ENCODE results near the gene LPIN3. TPM values are rescaled to one million over a fixed set of nuclear protein-coding genes. Genes with fewer than 3 reads are reported as not detected.

Gene LPIN3
- polyA plus RNA-seq, 3 donors: 0.01 TPM; not detected in 2

GRCh38 chr20:41330343-41330720 is 10.3 kb upstream of the LPIN3 start:
- TF ChIP-seq, protein P1, sequence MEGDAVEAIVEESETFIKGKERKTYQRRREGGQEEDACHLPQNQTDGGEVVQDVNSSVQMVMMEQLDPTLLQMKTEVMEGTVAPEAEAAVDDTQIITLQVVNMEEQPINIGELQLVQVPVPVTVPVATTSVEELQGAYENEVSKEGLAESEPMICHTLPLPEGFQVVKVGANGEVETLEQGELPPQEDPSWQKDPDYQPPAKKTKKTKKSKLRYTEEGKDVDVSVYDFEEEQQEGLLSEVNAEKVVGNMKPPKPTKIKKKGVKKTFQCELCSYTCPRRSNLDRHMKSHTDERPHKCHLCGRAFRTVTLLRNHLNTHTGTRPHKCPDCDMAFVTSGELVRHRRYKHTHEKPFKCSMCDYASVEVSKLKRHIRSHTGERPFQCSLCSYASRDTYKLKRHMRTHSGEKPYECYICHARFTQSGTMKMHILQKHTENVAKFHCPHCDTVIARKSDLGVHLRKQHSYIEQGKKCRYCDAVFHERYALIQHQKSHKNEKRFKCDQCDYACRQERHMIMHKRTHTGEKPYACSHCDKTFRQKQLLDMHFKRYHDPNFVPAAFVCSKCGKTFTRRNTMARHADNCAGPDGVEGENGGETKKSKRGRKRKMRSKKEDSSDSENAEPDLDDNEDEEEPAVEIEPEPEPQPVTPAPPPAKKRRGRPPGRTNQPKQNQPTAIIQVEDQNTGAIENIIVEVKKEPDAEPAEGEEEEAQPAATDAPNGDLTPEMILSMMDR (IDR thresholded peaks at IDR 0.05): no peak
- Histone ChIP-seq H3K9ac (ENCODE audit: insufficient read depth, low read length, poor library complexity, severe bottlenecking) (no peak overlapping the region), H2AFZ (ENCODE audit: insufficient read depth, low read depth, low read length, poor library complexity, severe bottlenecking) (no peak overlapping the region), H3K36me3 (replicated peaks in 1 of 2; ENCODE audit: control insufficient read depth in 1 of 2, insufficient read depth in 2 of 2, low read length in 2 of 2) (no peaks in the 10 kb centered on the region), H3K79me2 (ENCODE audit: insufficient read depth, low read length) (no peaks in the 10 kb centered on the region), H4K20me1 (ENCODE audit: insufficient read depth, low read length) (no peaks in the 10 kb centered on the region), H3K4me1 (ENCODE audit: control insufficient read depth in 1 of 2, insufficient read depth in 2 of 2, low read length in 2 of 2) (peaks cover 15% of the 10 kb centered on the region in 2 donors), H3K4me2 (replicated peaks; ENCODE audit: extremely low read depth, low read length, poor library complexity, severe bottlenecking) (no peak overlapping the region), H3K27me3 (ENCODE audit: control insufficient read depth in 2 of 2, insufficient read depth in 2 of 2, low read length in 2 of 2) (peaks cover 0 to 11% of the 10 kb centered on the region in 2 donors), H3K27ac (ENCODE audit: low read depth in 1 of 2, low read length in 2 of 2) (no peak overlapping the region), H3K4me3 (replicated peaks in 1 of 3; ENCODE audit: low read depth in 2 of 3, low read length in 3 of 3) (no peak overlapping the region), H3K9me3 (replicated peaks in 1 of 2; ENCODE audit: control insufficient read depth in 1 of 2, insufficient read depth in 1 of 2, low read length in 2 of 2) (no peaks in the 10 kb centered on the region)
- intact Hi-C loops (cut with micrococcal nuclease): no loop called here
- H3K36me3 Mint-ChIP-seq: no peaks in the 10 kb centered on the region
- 100% methylated on average over 3 of the region's 5 CpGs for WGBS (ENCODE audit: insufficient coverage)
- H3K9me3 Mint-ChIP-seq: peaks cover 0 to 4% (median 0%) of the 10 kb centered on the region in 7 donors
- DNase-seq: no peak
- peaks cover 10 to 27% (median 26%) of the 10 kb centered on the region in 3 donors for H3K27me3 Mint-ChIP-seq (ENCODE audit: low read depth in 3 of 3)
- peak overlapping the region in 1 of 2 donors; percentile 39 for H3K4me3 Mint-ChIP-seq
- no peak overlapping the region for H3K27ac Mint-ChIP-seq
- H3K4me1 Mint-ChIP-seq: peaks cover 18% of the 10 kb centered on the region

DNA sequence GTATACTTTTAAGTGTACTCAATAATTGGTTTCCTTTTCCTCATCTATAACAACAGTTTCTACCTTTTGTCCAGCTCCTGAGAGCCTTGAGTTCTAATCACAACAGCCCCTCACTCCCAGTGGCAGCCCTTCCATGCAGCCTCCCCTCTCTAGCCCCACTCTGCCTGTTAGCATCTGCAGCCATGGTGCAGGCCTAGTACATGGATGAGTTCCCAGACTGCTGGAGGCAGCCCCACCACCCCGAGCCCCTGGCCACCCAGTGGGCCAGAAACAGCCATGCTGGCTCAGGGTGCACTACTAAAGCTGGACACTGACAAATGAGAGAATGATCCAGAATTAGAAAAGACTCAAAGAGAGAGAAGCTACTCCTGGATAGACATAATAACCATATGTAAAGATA is 9.7 kb upstream of the LPIN3 start:
- Mint-ChIP-seq H3K27ac (no peak overlapping the region), H3K9me3 (peaks cover 0 to 4% (median 0%) of the 10 kb centered on the region in 7 donors), H3K4me1 (peaks cover 18% of the 10 kb centered on the region), H3K4me3 (peak overlapping the region in 1 of 2 donors; percentile 2), H3K36me3 (no peaks in the 10 kb centered on the region), H3K27me3 (ENCODE audit: low read depth in 3 of 3) (peaks cover 10 to 28% (median 26%) of the 10 kb centered on the region in 3 donors)
- WGBS (ENCODE audit: insufficient coverage): no CpG with 5 or more reads among the region's 1 CpG
- Histone ChIP-seq H3K4me1 (ENCODE audit: control insufficient read depth in 1 of 2, insufficient read depth in 2 of 2, low read length in 2 of 2) (peaks cover 15% of the 10 kb centered on the region in 2 donors), H3K36me3 (replicated peaks in 1 of 2; ENCODE audit: control insufficient read depth in 1 of 2, insufficient read depth in 2 of 2, low read length in 2 of 2) (no peaks in the 10 kb centered on the region), H2AFZ (ENCODE audit: insufficient read depth, low read depth, low read length, poor library complexity, severe bottlenecking) (no peak overlapping the region), H3K9me3 (replicated peaks in 1 of 2; ENCODE audit: control insufficient read depth in 1 of 2, insufficient read depth in 1 of 2, low read length in 2 of 2) (no peaks in the 10 kb centered on the region), H3K9ac (ENCODE audit: insufficient read depth, low read length, poor library complexity, severe bottlenecking) (no peak overlapping the region), H3K4me2 (replicated peaks; ENCODE audit: extremely low read depth, low read length, poor library complexity, severe bottlenecking) (no peak overlapping the region), H3K4me3 (replicated peaks in 1 of 3; ENCODE audit: low read depth in 2 of 3, low read length in 3 of 3) (no peak overlapping the region), H4K20me1 (ENCODE audit: insufficient read depth, low read length) (no peaks in the 10 kb centered on the region), H3K79me2 (ENCODE audit: insufficient read depth, low read length) (no peaks in the 10 kb centered on the region), H3K27me3 (ENCODE audit: control insufficient read depth in 2 of 2, insufficient read depth in 2 of 2, low read length in 2 of 2) (peaks cover 0 to 11% of the 10 kb centered on the region in 2 donors), H3K27ac (ENCODE audit: low read depth in 1 of 2, low read length in 2 of 2) (no peak overlapping the region)
- intact Hi-C loops (cut with micrococcal nuclease): no loop called here
- TF ChIP-seq, protein P1 (IDR thresholded peaks at IDR 0.05): no peak
- DNase-seq: no peak
